ELR (cell line): ENCODE results near the gene FXYD6.

ENCODE experiments used
- DNase-seq: peaks from one replicate; pipeline ENCODE4 v3.0.0-alpha.2; 2015; ENCODE audit warnings: low read depth

FXYD6 gene

GRCh38 chr11:117828611-117829368, 47.7 kb downstream of the FXYD6 start:
- peak; percentile 63 for DNase-seq

DNA sequence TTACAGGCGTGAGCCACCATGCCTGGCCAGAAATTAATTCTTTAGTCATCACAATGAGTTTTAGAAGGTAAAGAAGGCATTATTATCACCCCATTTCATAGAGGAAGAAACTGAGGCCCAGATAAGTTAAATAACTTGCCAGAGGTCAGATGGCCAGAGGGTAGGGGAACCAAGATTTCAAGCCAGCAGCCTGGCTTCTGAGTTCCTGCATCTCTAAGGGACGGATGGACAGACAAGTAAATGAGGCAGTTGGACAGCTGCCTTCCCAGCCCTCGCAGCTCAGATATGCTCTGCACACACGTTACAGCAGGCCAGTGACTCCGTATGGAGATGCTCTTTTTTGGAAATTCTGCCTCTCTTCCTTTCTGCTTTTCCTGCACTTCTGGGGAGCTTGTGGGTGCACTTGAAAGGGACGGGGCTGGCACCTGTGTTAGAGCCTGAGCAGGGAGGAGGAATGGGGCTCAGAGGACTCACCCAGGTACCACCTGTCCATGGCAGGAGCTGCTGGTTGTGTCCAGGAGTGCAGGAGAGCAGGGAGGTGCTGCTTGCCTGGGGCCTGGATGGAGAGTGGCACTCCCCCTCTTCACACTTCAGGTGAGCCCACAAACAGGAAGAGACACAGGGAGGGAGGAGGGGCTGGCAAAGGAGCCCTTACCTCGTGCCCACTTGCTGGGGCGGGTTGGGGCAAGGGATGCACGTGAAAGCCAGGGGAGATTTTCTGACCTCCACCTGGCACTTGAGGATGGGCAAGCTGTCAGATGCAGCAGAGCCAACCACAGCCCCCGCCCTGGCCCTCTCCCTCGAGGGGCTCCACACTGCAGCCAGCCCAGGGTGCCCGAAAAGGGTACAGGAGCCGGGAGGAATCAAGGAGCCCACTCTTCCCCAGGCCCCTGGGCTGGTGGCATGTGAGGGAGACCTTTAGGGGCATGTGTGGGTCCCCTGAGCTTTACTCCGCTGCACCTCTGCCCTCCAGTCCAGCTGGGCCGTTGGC, 48.6 kb downstream of the FXYD6 start:
- no peak for DNase-seq

GRCh38 chr11:117826832-117827231, 49.6 kb downstream of the FXYD6 start:
- no peak for DNase-seq

DNA sequence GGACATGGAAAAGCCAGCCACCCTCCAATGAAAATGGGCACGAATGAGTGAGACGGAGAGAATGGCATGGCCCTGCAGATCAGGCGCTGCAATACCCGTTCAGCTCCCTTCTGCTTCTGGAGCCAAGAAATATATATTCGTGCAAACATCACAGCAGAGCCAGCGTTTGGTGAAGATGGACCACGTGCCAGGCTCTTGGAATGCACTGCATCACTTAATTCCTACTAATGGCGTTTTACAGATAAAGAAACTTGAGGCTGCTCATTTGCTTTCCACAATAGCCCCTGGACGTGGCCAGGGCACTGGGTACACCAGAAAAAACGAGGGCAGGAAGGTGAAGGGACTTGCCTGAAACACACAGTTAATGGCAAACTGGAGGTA, 50.3 kb downstream of the FXYD6 start:
- DNase-seq, result no peak

- DNase-seq, result no peak
These were observed 50.8 kb downstream of the FXYD6 start for GRCh38 chr11:117825538-117826189.

DNA sequence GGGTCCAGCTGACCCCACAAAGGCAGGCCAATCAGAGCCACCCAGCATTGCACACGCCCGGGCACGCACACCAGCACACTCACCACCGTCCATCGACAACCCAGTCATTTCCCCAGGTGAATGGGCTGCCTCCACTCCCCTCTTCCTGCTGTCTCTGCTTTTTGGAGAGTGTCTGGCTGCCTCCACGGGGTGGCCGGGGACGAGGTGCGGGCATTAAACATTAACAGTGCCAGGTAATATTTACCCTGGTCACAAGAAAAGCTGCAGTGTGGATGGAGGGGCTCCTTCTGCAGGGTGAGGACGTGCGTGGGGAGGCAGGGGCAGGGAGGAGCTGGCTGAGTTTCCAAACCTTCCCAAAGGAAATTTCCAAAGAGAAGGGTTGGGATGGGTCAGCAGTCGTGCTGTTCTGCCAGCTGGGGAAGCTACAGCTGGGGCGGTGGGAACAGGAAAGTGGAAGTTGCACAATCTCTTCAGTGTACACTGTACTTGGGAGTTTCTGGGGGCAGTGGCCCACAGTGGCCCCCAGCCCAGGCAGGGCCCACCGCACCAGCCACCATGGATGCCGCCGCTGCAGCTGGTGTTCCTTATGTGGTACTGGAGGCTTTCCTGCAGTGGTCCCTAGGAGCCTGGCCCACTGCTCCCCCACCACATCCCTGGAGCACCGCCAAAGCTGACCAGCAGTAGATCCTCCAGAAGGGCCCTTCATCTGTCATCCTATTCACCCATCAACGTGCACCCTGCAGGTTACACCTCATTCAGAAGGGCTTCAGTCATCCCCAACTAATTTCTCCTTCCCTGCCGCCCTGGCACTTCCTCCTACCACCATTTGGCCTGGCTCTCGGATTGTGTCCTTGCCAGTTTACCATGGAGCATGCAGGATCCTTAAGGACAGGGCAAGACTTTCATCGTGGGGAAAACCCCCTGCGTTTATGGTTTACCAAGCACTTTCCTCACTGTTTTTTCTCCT, 51.6 kb downstream of the FXYD6 start, which contains the start of gene FXYD2:
FXYD2 (minus strand) TSS at position 174 of the 967 bp plus-strand sequence; CDS start at position 108, 66 bp downstream.
- DNase-seq, result no peak

- no peak for DNase-seq
These were observed 52.5 kb downstream of the FXYD6 start for GRCh38 chr11:117823946-117824420.

DNA sequence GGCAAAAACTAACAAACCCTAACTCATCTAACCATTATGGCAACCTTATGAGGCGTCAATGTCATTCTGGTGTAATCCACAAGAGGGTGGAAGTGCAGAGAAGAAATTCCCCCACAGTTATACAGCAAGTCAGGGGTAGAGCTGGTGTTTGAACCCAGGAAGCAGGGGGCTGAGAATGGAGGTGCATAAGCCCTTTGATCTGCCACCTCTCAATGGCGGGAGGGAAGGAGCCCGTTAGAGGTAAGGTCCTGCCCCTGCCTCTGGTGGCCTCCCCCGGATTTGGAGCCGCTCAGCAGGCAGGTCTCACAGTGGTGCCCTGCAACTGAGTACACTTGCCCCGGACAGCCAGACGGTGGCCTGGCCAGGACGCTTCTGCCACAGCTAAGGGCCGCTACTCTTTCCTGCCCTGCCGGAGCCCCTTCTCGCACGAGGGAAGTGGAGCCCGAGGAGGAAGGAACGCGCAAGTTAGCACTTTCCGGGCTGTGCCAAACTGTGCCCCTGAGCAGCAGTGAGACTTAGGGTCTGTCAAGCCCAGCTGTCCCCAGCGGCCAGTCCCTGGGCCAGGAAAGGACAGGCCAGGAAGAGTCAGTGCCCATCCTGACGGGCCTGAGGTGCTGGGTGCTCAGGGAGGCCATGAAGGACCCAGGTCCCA, 53.0 kb downstream of the FXYD6 start:
- DNase-seq, result peak; percentile 26

DNA sequence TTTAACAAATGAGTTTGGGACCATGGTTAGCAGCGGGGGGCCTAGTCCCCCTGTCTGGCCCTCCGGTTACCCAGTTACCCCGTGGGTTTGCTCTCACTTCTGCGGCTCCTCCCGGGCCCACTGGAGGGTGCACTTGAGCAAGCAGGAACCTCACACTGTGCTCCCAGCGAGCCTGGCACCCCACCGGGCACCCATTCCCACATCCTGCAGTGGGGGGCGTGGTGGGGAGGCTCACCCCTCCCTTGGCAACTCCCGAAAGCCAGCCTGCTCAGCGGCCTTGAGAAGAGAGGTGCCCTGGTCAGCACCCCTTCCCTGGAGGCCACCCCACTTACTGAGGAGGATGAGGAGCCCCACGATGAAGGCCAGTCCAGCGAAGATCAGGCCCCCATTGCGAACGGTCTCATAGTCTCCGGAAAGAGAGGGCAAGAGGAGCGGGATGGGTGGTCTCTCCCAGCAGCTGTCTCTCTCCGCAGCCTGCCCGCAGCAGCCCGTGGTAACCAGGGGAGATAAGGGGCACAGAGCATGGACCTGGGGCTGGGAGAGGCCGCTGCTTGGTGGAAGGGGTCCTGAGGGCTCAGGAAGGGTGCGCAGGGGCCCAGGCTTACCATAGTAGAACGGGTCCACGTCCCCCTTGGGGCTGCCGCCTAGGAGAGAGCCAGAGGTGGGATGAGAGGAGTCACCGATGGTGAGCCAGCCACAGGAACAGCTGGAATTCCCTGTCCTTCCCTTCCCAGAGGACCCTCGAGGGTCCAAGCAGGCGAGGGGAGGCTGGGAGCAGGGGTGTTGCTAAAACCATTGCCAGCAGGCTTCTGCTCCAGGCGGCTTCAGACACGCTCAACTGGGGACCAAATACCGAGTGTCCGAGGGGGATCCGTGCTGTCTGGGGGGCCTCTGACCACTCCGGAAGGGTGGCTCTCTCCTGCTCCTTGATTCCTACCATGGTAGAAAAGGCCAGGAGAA, 54.1 kb downstream of the FXYD6 start:
- peak; percentile 30 for DNase-seq

GRCh38 chr11:117821431-117821830, 55.0 kb downstream of the FXYD6 start:
- DNase-seq, result no peak

- no peak for DNase-seq
These were observed 55.9 kb downstream of the FXYD6 start for GRCh38 chr11:117820516-117820915.

GRCh38 chr11:117820071-117820470, 56.4 kb downstream of the FXYD6 start:
- DNase-seq, result no peak

GRCh38 chr11:117819096-117820040, 57.1 kb downstream of the FXYD6 start:
- DNase-seq, result peak; percentile 75

DNA sequence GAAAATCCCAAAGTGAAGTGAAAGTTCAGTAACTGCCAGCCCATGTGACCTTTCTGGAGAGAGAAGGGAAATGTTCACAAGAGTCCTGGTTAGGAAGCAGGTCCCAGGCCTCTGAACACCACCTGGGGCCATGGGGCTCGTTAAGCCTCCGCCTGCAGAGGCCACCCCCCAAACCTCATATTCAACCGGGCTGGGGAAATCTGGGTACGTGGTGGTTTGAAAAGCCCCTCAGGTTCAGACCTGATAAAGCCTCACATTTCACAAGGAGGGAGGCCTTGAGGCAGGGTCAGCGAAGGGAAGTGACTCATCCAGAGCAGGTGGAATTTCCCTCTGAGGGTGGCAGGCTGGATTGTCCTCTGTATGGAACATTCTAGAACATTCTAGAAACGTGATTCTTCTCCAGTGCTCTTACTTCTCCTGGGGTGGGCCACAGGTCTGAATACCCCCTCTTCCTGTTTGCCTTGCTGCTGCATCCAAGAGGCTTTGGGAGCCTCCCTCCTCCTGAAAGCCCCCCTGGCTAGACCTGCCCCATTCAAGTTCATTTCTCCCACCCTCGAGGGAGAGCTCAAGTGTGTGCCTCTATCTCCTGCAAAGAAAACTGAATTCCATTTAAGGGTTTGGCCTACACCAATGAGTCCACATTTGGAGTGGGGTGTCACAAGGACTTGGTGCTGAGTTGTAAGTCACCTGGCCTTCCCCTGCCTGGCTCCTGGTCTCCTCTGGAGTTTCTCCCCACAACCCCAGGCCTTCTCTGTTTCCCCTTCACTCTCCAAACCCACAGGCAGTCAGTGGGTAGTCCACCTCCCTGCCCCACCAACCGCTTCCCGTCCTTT, 58.2 kb downstream of the FXYD6 start:
- DNase-seq, result peak; percentile 56

DNA sequence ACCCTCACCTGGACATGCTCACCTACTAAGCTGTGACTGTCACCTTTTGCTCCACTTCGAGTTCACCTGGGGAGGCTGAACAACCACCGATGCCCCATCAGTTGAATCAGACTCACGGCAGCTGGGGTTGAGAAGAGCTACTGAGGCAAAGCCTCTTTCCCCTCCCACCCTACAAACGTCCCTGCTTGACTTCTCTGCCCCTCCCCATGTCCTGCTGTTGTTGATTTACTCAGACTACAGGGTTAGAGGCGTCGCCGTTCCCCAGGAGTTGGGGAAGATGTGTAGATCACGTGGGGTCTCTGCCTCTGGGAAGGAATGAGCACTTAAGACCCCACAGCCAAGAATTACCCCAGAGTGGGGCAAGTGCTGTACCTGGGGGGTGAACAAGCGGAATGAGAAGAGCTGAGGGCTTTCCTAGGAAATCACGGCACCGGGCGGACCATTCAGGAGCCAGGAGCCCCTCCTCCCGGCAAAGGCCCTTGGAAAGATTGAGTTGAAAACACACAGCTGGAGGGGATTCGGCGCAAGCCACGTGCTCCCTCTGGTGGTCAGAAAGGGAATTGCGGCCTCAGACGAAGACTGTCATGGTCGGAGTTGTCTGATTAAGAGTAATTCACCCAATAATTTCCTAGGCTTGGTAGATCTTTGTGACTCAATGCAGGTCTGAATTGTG, 59.0 kb downstream of the FXYD6 start:
- peak; percentile 70 for DNase-seq

- DNase-seq, result no peak
These were observed 59.6 kb downstream of the FXYD6 start for GRCh38 chr11:117816846-117817367.
